H1 (cell line): ENCODE data around the gene MEA1. TPM values are rescaled to one million over a fixed set of nuclear protein-coding genes. Genes with fewer than 3 reads are reported as not detected.

ENCODE experiments used
- CTCF ChIA-PET: fragments of 300-600 bp; sonication (Branson Sonifier 250); formaldehyde crosslinking; loops from one replicate; lab custom pipeline; 2021; ENCODE audit not compliant: partially characterized antibody; lab: Charles Lee
- POLR2A ChIA-PET: fragments of 300-600 bp; sonication (Branson Sonifier 250); formaldehyde crosslinking; loops from one replicate; lab custom pipeline; 2021; ENCODE audit warnings: inconsistent platforms; ENCODE audit not compliant: partially characterized antibody; lab: Charles Lee
- DNase-seq, 2 experiments: peaks; one replicate each; pipeline versions ENCODE4 v3.0.0 to v3.0.0-alpha.2; 2010 to 2022; ENCODE audit warnings: low spot score in 2 of 2, low read depth in 1 of 2, mixed read lengths in 1 of 2
- FAIRE-seq: peaks from 2 replicates; lab custom pipeline; 2011; peaks lifted over from hg19 to GRCh38; lab: Jason Lieb, UNC
- H2AFZ ChIP-seq: 2 replicates; pipeline ENCODE4 v1.8.1; 2012; ENCODE audit warnings: low read length, inconsistent platforms
- H2AK5ac ChIP-seq: 2 replicates; pipeline ENCODE4 v1.6.1; 2013; ENCODE audit warnings: low read depth, low read length
- H2BK120ac ChIP-seq: replicated peaks from 2 replicates; pipeline ENCODE3; 2013; ENCODE audit warnings: low read depth, low read length, inconsistent platforms
- H2BK12ac ChIP-seq: 2 replicates; pipeline ENCODE4 v1.6.1; 2013; ENCODE audit warnings: low read depth, low read length
- H2BK15ac ChIP-seq: 2 replicates; pipeline ENCODE4 v1.6.1; 2013; ENCODE audit warnings: low read length
- H2BK20ac ChIP-seq: 2 replicates; pipeline ENCODE4 v1.6.1; 2013; ENCODE audit warnings: low read length
- H2BK5ac ChIP-seq: 2 replicates; pipeline ENCODE4 v1.6.1; 2013; ENCODE audit warnings: low read depth, low read length
- H3K14ac ChIP-seq: 2 replicates; pipeline ENCODE4 v1.6.1; 2013; ENCODE audit warnings: inconsistent platforms; ENCODE audit not compliant: insufficient read length
- H3K18ac ChIP-seq: 2 replicates; pipeline ENCODE4 v1.6.1; 2013; ENCODE audit warnings: low read length; ENCODE audit errors: extremely low read depth
- H3K23ac ChIP-seq: 2 replicates; pipeline ENCODE4 v1.6.1; 2013; ENCODE audit warnings: inconsistent platforms; ENCODE audit not compliant: insufficient read length
- H3K23me2 ChIP-seq: 2 replicates; pipeline ENCODE4 v1.6.1; 2013; ENCODE audit warnings: low read depth, low read length
- H3K27ac ChIP-seq: 2 replicates; pipeline ENCODE4 v1.6.1; 2011; ENCODE audit warnings: low read depth, low read length, inconsistent platforms
- H3K27me3 ChIP-seq, 4 experiments: replicated peaks in 1 of 4; 1 replicate in 1 of 4; 2 replicates in 3 of 4; pipeline versions ENCODE4 v1.6.1 to v1.8.1; 2011 to 2013; ENCODE audit warnings: low read length in 3 of 4, mild to moderate bottlenecking in 3 of 4, inconsistent platforms in 2 of 4, mixed read lengths in 2 of 4, moderate library complexity in 1 of 4; ENCODE audit not compliant: control insufficient read depth in 3 of 4, insufficient read depth in 3 of 4; ENCODE audit errors: extremely low read depth in 1 of 4
- H3K36me3 ChIP-seq, 4 experiments: 2 replicates each; pipeline versions ENCODE4 v1.6.1 to v1.8.1; 2011 to 2013; ENCODE audit warnings: mild to moderate bottlenecking in 4 of 4, low read length in 3 of 4, moderate library complexity in 2 of 4, control low read depth in 1 of 4, inconsistent platforms in 1 of 4; ENCODE audit not compliant: insufficient read depth in 4 of 4, control insufficient read depth in 2 of 4
- H3K4ac ChIP-seq: replicated peaks from 2 replicates; pipeline ENCODE3; 2013; ENCODE audit warnings: low read length, low read depth, mixed read lengths, inconsistent platforms; ENCODE audit not compliant: insufficient read length
- H3K4me1 ChIP-seq, 4 experiments: replicated peaks in 1 of 4; 1 replicate in 1 of 4; 2 replicates in 3 of 4; pipeline versions ENCODE4 v1.6.1 to v1.8.1; 2011 to 2013; ENCODE audit warnings: low read length in 3 of 4, inconsistent platforms in 2 of 4, mixed read lengths in 1 of 4; ENCODE audit not compliant: insufficient read depth in 4 of 4, control insufficient read depth in 3 of 4
- H3K4me2 ChIP-seq, 2 experiments: 2 replicates each; pipeline versions ENCODE4 v1.6.1 to v1.8.1; 2011 to 2013; ENCODE audit warnings: low read depth in 2 of 2, low read length in 2 of 2, control low read depth in 1 of 2, inconsistent platforms in 1 of 2, mild to moderate bottlenecking in 1 of 2; ENCODE audit not compliant: insufficient read depth in 1 of 2
- H3K4me3 ChIP-seq, 4 experiments: fragments of 200-600, 300-600 bp in 1 of 4; sonication (generic), shearing (Covaris generic), sonication (Bioruptor Twin) in 1 of 4; 2 replicates each; pipeline versions ENCODE4 v1.5.1 to v1.8.1; 2011 to 2016; ENCODE audit warnings: low read length in 4 of 4, low read depth in 3 of 4, control low read depth in 2 of 4, inconsistent platforms in 2 of 4, mild to moderate bottlenecking in 2 of 4, mixed read lengths in 1 of 4, moderate library complexity in 1 of 4; ENCODE audit not compliant: insufficient read depth in 2 of 4; ENCODE audit errors: extremely low read depth in 1 of 4
- H3K56ac ChIP-seq: replicated peaks from 2 replicates; pipeline ENCODE3; 2013; ENCODE audit warnings: low read depth, mild to moderate bottlenecking, mixed read lengths, low read length, inconsistent platforms; ENCODE audit not compliant: insufficient read length
- H3K79me1 ChIP-seq: 2 replicates; pipeline ENCODE4 v1.6.1; 2013; ENCODE audit warnings: low read depth, low read length, control low read depth
- H3K79me2 ChIP-seq, 2 experiments: 2 replicates each; pipeline versions ENCODE4 v1.6.1 to v1.8.1; 2012 to 2013; ENCODE audit warnings: low read length in 2 of 2, mild to moderate bottlenecking in 2 of 2, inconsistent platforms in 1 of 2; ENCODE audit not compliant: insufficient read depth in 2 of 2, control insufficient read depth in 1 of 2
- H3K9ac ChIP-seq, 4 experiments: replicated peaks in 1 of 4; 1 replicate in 1 of 4; 2 replicates in 3 of 4; pipeline versions ENCODE4 v1.6.1 to v1.8.1; 2011 to 2013; ENCODE audit warnings: low read depth in 3 of 4, low read length in 3 of 4, control low read depth in 2 of 4, mild to moderate bottlenecking in 2 of 4, moderate library complexity in 2 of 4, inconsistent platforms in 1 of 4; ENCODE audit errors: extremely low read depth in 1 of 4
- H3K9me3 ChIP-seq, 2 experiments: 2 replicates each; pipeline versions ENCODE4 v1.6.1 to v1.8.1; 2012 to 2013; ENCODE audit warnings: mild to moderate bottlenecking in 2 of 2, moderate library complexity in 2 of 2, control low read depth in 1 of 2, inconsistent platforms in 1 of 2, low read depth in 1 of 2, low read length in 1 of 2, mixed read lengths in 1 of 2; ENCODE audit not compliant: insufficient read depth in 2 of 2
- H4K20me1 ChIP-seq, 2 experiments: replicated peaks in 1 of 2; 2 replicates each; pipeline versions ENCODE3 to v1.8.1; 2011 to 2013; ENCODE audit warnings: inconsistent platforms in 2 of 2, low read length in 2 of 2, mild to moderate bottlenecking in 1 of 2; ENCODE audit not compliant: insufficient read depth in 2 of 2, control insufficient read depth in 1 of 2
- H4K5ac ChIP-seq: 2 replicates; pipeline ENCODE4 v1.6.1; 2013; ENCODE audit warnings: low read length, low read depth, mixed read lengths, inconsistent platforms; ENCODE audit not compliant: insufficient read length
- H4K8ac ChIP-seq: 2 replicates; pipeline ENCODE4 v1.8.0; 2013; ENCODE audit warnings: mild to moderate bottlenecking, moderate library complexity, low read length, inconsistent platforms; ENCODE audit not compliant: insufficient read depth; ENCODE audit errors: extremely low read depth
- H4K91ac ChIP-seq: replicated peaks from 2 replicates; pipeline ENCODE3; 2013; ENCODE audit warnings: low read length, mixed read lengths, inconsistent platforms; ENCODE audit not compliant: insufficient read length
- BRCA1 ChIP-seq: IDR thresholded peaks from 2 replicates; pipeline ENCODE4 v1.6.1; 2012; ENCODE audit warnings: low read depth, low read length, improper control_type of control experiment
- CHD1 ChIP-seq: IDR thresholded peaks from 2 replicates; pipeline ENCODE4 v1.6.1; 2012; ENCODE audit warnings: low read depth, low read length, improper control_type of control experiment
- CTCF ChIP-seq, 3 experiments: IDR thresholded peaks; 1 replicate in 2 of 3; 2 replicates in 1 of 3; pipeline versions ENCODE4 v1.5.1 to v1.6.1; 2011; ENCODE audit warnings: low read length in 3 of 3, mild to moderate bottlenecking in 3 of 3, inconsistent platforms in 2 of 3, low read depth in 1 of 3, moderate library complexity in 1 of 3; ENCODE audit not compliant: insufficient read depth in 1 of 3; ENCODE audit errors: control extremely low read depth in 1 of 3
- EP300 ChIP-seq, 2 experiments: IDR thresholded peaks; 1 replicate in 1 of 2; 2 replicates in 1 of 2; pipeline ENCODE4 v1.6.1; 2011 to 2012; ENCODE audit warnings: low read depth in 2 of 2, low read length in 2 of 2, mild to moderate bottlenecking in 2 of 2, borderline replicate concordance in 1 of 2, inconsistent platforms in 1 of 2, moderate library complexity in 1 of 2
- HDAC2 ChIP-seq, 2 experiments: fragments of 300-600 bp in 1 of 2; sonication (generic) in 1 of 2; IDR thresholded peaks; 2 replicates each; pipeline ENCODE4 v1.6.1; 2011 to 2012; ENCODE audit warnings: low read depth in 2 of 2, low read length in 2 of 2, mild to moderate bottlenecking in 2 of 2, moderate library complexity in 2 of 2, borderline replicate concordance in 1 of 2, inconsistent platforms in 1 of 2
- RAD21 ChIP-seq, 2 experiments: IDR thresholded peaks in 1 of 2; conservative IDR thresholded peaks in 1 of 2; 2 replicates each; pipeline ENCODE4 v1.6.1; 2011; ENCODE audit warnings: low read depth in 2 of 2, low read length in 2 of 2, improper control_type of control experiment in 1 of 2, inconsistent platforms in 1 of 2, mild to moderate bottlenecking in 1 of 2, moderate library complexity in 1 of 2
- WGBS, 2 experiments: shearing (Covaris generic) in 1 of 2; methylation state at CpG; one replicate each; pipeline versions ENCODE4 v1.1.6 to v1.1.7; 2013 to 2015; ENCODE audit warnings: low lambda C conversion rate in 2 of 2, mixed read lengths in 2 of 2, inconsistent platforms in 1 of 2, low coverage in 1 of 2, missing lambda C conversion rate in 1 of 2; ENCODE audit not compliant: insufficient replicate concordance in 2 of 2, insufficient coverage in 1 of 2, insufficient read length in 1 of 2; ENCODE audit errors: extremely low coverage in 1 of 2, missing lambda C conversion rate in 1 of 2; 5-methylcytosine and 5-hydroxymethylcytosine counted together
- polyA plus RNA-seq, 7 experiments: library from polyadenylated mRNA; depleted of rRNA in 3 of 7; stranded (reverse) in 5 of 7; unstranded in 2 of 7; fragments of >200 nt in 5 of 7; fragments of 200-250 nt in 2 of 7; gene quantifications; 1 replicate in 5 of 7; 2 replicates in 1 of 7; 4 replicates in 1 of 7; pipeline versions ENCODE4 v1.2.1 to v1.2.3, GENCODE V29; 2011 to 2013; ENCODE audit warnings: missing spikeins in 2 of 7, mixed read lengths in 2 of 7
- total RNA-seq: library from RNA; stranded (reverse); fragmentation: NEBNext Ultra II Directional; extraction: Animal tissue kit (Norgen Biotek cat#: 25700); gene quantifications from 2 replicates; pipeline ENCODE4 v1.2.1, GENCODE V29; 2021

MEA1 gene
- total and polyA plus RNA-seq, 2 of the 8 experiments (the other 6 are each of a cell fraction or from before 2014, with no cell fraction given): 94.2 to 96.4 TPM

DNA sequence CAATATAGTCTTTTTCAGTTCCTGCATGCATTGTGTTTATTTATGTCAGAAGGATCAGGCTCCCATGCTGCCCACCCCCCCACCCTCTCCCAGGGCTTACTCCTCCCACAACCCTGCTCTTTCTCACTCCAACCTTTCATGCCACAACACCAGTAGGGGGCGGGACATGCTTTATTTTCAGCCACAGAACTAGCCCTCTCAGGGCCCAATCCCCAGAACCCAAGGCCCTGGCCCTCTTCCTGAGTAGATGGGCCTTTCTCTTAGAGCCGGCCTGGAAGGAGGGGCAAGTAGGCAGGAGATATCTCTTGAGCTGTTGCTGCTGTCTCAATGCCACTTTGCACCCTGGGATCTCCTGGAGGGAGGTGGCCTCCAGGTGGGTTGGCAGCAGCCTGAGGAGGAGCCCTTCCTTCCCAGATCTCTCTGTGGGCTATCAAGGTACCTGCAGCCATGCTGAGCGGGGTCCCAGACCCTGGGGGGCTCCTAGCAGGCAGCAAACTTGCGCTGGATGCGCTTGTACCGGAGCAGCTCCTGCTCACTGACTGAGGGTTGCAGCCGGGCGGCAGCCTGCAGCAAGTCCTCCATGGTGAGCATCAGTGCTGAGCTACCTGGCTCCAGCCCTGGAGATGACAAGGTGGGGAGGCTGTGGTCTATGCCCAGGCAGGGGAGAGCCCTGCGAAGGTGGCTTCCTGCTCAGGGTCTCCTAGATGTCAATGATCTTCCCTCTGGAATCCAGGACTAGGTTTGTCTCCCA, 49.7 kb downstream of the MEA1 start:
- Histone ChIP-seq H3K14ac (no peak overlapping the region), H3K27ac (no peak overlapping the region), H2BK120ac (no peak overlapping the region), H3K79me2 (no peaks in the 10 kb centered on the region), H3K9ac (no peak overlapping the region), H3K36me3 (peaks cover 0 to 2% (median 0%) of the 10 kb centered on the region in 4 experiments; a peak in 1 of 8 replicates), H2AK5ac (no peak overlapping the region), H2BK20ac (no peak overlapping the region), H3K4ac (no peak overlapping the region), H4K5ac (no peak overlapping the region), H3K27me3 (peaks cover 0 to 13% (median 10%) of the 10 kb centered on the region in 4 experiments; a peak in 5 of 7 replicates), H4K91ac (no peak overlapping the region), H3K4me3 (no peak overlapping the region), H3K18ac (peak overlapping the region; percentile 71; the same call in 1 of the 2 replicates), H2BK12ac (0 out of 2 replicates have a peak overlapping the region, but pooled peaks have one; percentile 68), H3K23ac (no peak overlapping the region), H3K4me2 (no peak overlapping the region), H3K79me1 (no peaks in the 10 kb centered on the region; the same call in 1 of the 2 replicates), H3K56ac (no peak overlapping the region), H2AFZ (no peak overlapping the region), H4K20me1 (peaks cover 0 to 2% of the 10 kb centered on the region in 2 experiments), H3K4me1 (peaks cover 0 to 10% (median 6%) of the 10 kb centered on the region in 4 experiments; a peak in 5 of 7 replicates), H2BK5ac (no peak overlapping the region; the same call in 1 of the 2 replicates), H3K23me2 (peaks cover 10% of the 10 kb centered on the region), H2BK15ac (no peak overlapping the region), H4K8ac (peak overlapping the region; percentile 26; the same call in 1 of the 2 replicates), H3K9me3 (no peaks in the 10 kb centered on the region)
- ChIA-PET CTCF (interaction anchor here (0.6 to 4.3 kb wide), 33 partner anchors 8 to 392 kb away, joined by 3 to 33 read pairs (median 5); partner anchors contain the start of genes CNPY3, PEX6 and PPP2R5D), POLR2A (interaction anchor here (0.6 to 5.3 kb wide), 18 partner anchors 11 to 158 kb away, joined by 3 to 27 read pairs (median 4); partner anchors contain the start of genes CNPY3, CUL7, PEX6 and PPP2R5D)
- FAIRE-seq (no peak), DNase-seq (peak; percentile 64 to 82)
- TF ChIP-seq EP300 (IDR thresholded peaks at IDR 0.05; ENCODE audit: borderline replicate concordance in 1 of 2, low read depth in 2 of 2, low read length in 2 of 2) (no peak), RAD21 (IDR thresholded peaks at IDR 0.05 in 1 of 2, conservative IDR thresholded peaks at IDR 0.05 in 1 of 2; ENCODE audit: low read depth in 2 of 2, low read length in 2 of 2) (peak; percentile 69 to 79), HDAC2 (IDR thresholded peaks at IDR 0.05; ENCODE audit: borderline replicate concordance in 1 of 2, low read depth in 2 of 2, low read length in 2 of 2) (no peak), BRCA1 (no peak), CHD1 (no peak), CTCF (IDR thresholded peaks at IDR 0.05; ENCODE audit: control extremely low read depth in 1 of 3, insufficient read depth in 1 of 3, low read depth in 1 of 3, low read length in 3 of 3) (peak in 2 of 3 experiments; percentile 50 to 63; a peak in 3 of 4 replicates)
- WGBS, 2 experiments: 78% methylated on average over 9 of the region's 9 CpGs; no CpG with 5 or more reads in 1 of the 2 experiments
